ENCODE data around the gene AUP1.

The AUP1 gene

GRCh38 chr2:74529357-74530238 is at the start of gene AUP1, which contains the start of gene HTRA2:
Gene AUP1 (minus strand): TSS chr2:74529706. CDS start chr2:74529629, 77 bp downstream.
Gene HTRA2 (plus strand): TSS chr2:74529933. CDS start chr2:74530007, 74 bp downstream.
- H3K9me3 ChIP-seq (ENCODE audit: low read depth, low read length) = no peaks in the 10 kb centered on the region
- peak within 1 kb of the TSS; percentile 98 for H3K4me3 ChIP-seq
- TF ChIP-seq FOXP2 (optimal IDR thresholded peaks at IDR 0.05; ENCODE audit: control extremely low read depth, extremely low read length, insufficient read depth) = no peak
- no peak for TF ChIP-seq EZH2 (IDR thresholded peaks at IDR 0.05)
- TF ChIP-seq POLR2AphosphoS5 (IDR thresholded peaks at IDR 0.05; ENCODE audit: borderline replicate concordance, low read depth, low read length) = peak; percentile 87
- H3K9ac ChIP-seq (ENCODE audit: insufficient read length) = peak within 1 kb of the TSS; percentile 96
- peak within 1 kb of the TSS; percentile 87 for H3K27ac ChIP-seq
- peaks cover 43% of the 10 kb centered on the region for H3K36me3 ChIP-seq (ENCODE audit: insufficient read depth, low read length)
- no peak for DNase-seq (ENCODE audit: low read depth, low spot score)

- no peak for DNase-seq (ENCODE audit: low read depth, low spot score)
- Histone ChIP-seq H3K9ac (ENCODE audit: insufficient read length) (no peak overlapping the region), H3K4me3 (no peak overlapping the region), H3K36me3 (ENCODE audit: insufficient read depth, low read length) (no peaks in the 10 kb centered on the region), H3K9me3 (ENCODE audit: low read depth, low read length) (no peaks in the 10 kb centered on the region), H3K27ac (no peak overlapping the region)
- TF ChIP-seq POLR2AphosphoS5 (IDR thresholded peaks at IDR 0.05; ENCODE audit: borderline replicate concordance, low read depth, low read length) (no peak), FOXP2 (optimal IDR thresholded peaks at IDR 0.05; ENCODE audit: control extremely low read depth, extremely low read length, insufficient read depth) (no peak), EZH2 (IDR thresholded peaks at IDR 0.05) (no peak)
Measured at GRCh38 chr2:74578408-74578807, 48.9 kb upstream of the AUP1 start.

GRCh38 chr2:74577448-74577847 is 47.9 kb upstream of the AUP1 start:
- H3K36me3 ChIP-seq (ENCODE audit: insufficient read depth, low read length) = no peaks in the 10 kb centered on the region
- no peak overlapping the region for H3K4me3 ChIP-seq
- H3K9ac ChIP-seq (ENCODE audit: insufficient read length) = no peak overlapping the region
- no peaks in the 10 kb centered on the region for H3K9me3 ChIP-seq (ENCODE audit: low read depth, low read length)
- TF ChIP-seq FOXP2 (optimal IDR thresholded peaks at IDR 0.05; ENCODE audit: control extremely low read depth, extremely low read length, insufficient read depth) (no peak), POLR2AphosphoS5 (IDR thresholded peaks at IDR 0.05; ENCODE audit: borderline replicate concordance, low read depth, low read length) (no peak), EZH2 (IDR thresholded peaks at IDR 0.05) (no peak)
- H3K27ac ChIP-seq = no peak overlapping the region
- no peak for DNase-seq (ENCODE audit: low read depth, low spot score)

- Histone ChIP-seq H3K4me3 (no peak overlapping the region), H3K9me3 (ENCODE audit: low read depth, low read length) (no peaks in the 10 kb centered on the region), H3K36me3 (ENCODE audit: insufficient read depth, low read length) (no peaks in the 10 kb centered on the region), H3K27ac (no peak overlapping the region), H3K9ac (ENCODE audit: insufficient read length) (no peak overlapping the region)
- DNase-seq (ENCODE audit: low read depth, low spot score) = no peak
- no peak for TF ChIP-seq POLR2AphosphoS5 (IDR thresholded peaks at IDR 0.05; ENCODE audit: borderline replicate concordance, low read depth, low read length)
- no peak for TF ChIP-seq FOXP2 (optimal IDR thresholded peaks at IDR 0.05; ENCODE audit: control extremely low read depth, extremely low read length, insufficient read depth)
- no peak for TF ChIP-seq EZH2 (IDR thresholded peaks at IDR 0.05)
Measured at GRCh38 chr2:74576863-74577229, 47.3 kb upstream of the AUP1 start.

GRCh38 chr2:74576211-74576862 is 46.8 kb upstream of the AUP1 start:
- H3K36me3 ChIP-seq (ENCODE audit: insufficient read depth, low read length) = no peaks in the 10 kb centered on the region
- DNase-seq (ENCODE audit: low read depth, low spot score) = no peak
- H3K9ac ChIP-seq (ENCODE audit: insufficient read length) = no peak overlapping the region
- H3K9me3 ChIP-seq (ENCODE audit: low read depth, low read length) = no peaks in the 10 kb centered on the region
- TF ChIP-seq POLR2AphosphoS5 (IDR thresholded peaks at IDR 0.05; ENCODE audit: borderline replicate concordance, low read depth, low read length) (no peak), EZH2 (IDR thresholded peaks at IDR 0.05) (no peak), FOXP2 (optimal IDR thresholded peaks at IDR 0.05; ENCODE audit: control extremely low read depth, extremely low read length, insufficient read depth) (no peak)
- H3K4me3 ChIP-seq = no peak overlapping the region
- H3K27ac ChIP-seq = no peak overlapping the region

- Histone ChIP-seq H3K9ac (ENCODE audit: insufficient read length) (no peak overlapping the region), H3K9me3 (ENCODE audit: low read depth, low read length) (no peaks in the 10 kb centered on the region), H3K36me3 (ENCODE audit: insufficient read depth, low read length) (no peaks in the 10 kb centered on the region), H3K27ac (no peak overlapping the region), H3K4me3 (no peak overlapping the region)
- DNase-seq (ENCODE audit: low read depth, low spot score) = no peak
- TF ChIP-seq EZH2 (IDR thresholded peaks at IDR 0.05) (no peak), FOXP2 (optimal IDR thresholded peaks at IDR 0.05; ENCODE audit: control extremely low read depth, extremely low read length, insufficient read depth) (no peak), POLR2AphosphoS5 (IDR thresholded peaks at IDR 0.05; ENCODE audit: borderline replicate concordance, low read depth, low read length) (no peak)
Measured at GRCh38 chr2:74575320-74575719, 45.8 kb upstream of the AUP1 start.

- Histone ChIP-seq H3K36me3 (ENCODE audit: insufficient read depth, low read length) (no peaks in the 10 kb centered on the region), H3K4me3 (no peak overlapping the region), H3K27ac (no peak overlapping the region), H3K9me3 (ENCODE audit: low read depth, low read length) (no peaks in the 10 kb centered on the region), H3K9ac (ENCODE audit: insufficient read length) (no peak overlapping the region)
- DNase-seq (ENCODE audit: low read depth, low spot score) = no peak
- TF ChIP-seq FOXP2 (optimal IDR thresholded peaks at IDR 0.05; ENCODE audit: control extremely low read depth, extremely low read length, insufficient read depth) (no peak), POLR2AphosphoS5 (IDR thresholded peaks at IDR 0.05; ENCODE audit: borderline replicate concordance, low read depth, low read length) (no peak), EZH2 (IDR thresholded peaks at IDR 0.05) (no peak)
Measured at GRCh38 chr2:74573747-74574562, 44.4 kb upstream of the AUP1 start.
